Activated CD4-positive, alpha-beta memory T cell treated with anti-CD3 and anti-CD28 coated beads for 36 hours (primary cell): ENCODE data around the gene TUT7. TPM values are rescaled to one million over a fixed set of nuclear protein-coding genes. Genes with fewer than 3 reads are reported as not detected.

ENCODE experiments used
- CTCF ChIA-PET: fragments of 350-600 bp; sonication (Branson Sonifier 250); formaldehyde crosslinking; loops from one replicate; lab custom pipeline; 2021; ENCODE audit warnings: antibody characterized with exemption, inconsistent platforms; lab: Charles Lee
- POLR2A ChIA-PET: fragments of 350-600 bp; sonication (Branson Sonifier 250); formaldehyde crosslinking; loops from one replicate; lab custom pipeline; 2021; ENCODE audit warnings: antibody characterized with exemption; lab: Charles Lee
- DNase-seq: peaks from one replicate; pipeline ENCODE4 v3.0.0-alpha.2; 2020
- H3K27ac Mint-ChIP-seq: one replicate; pipeline ENCODE4 v1.8.0; 2021; ENCODE audit warnings: mixed read lengths
- H3K27me3 Mint-ChIP-seq: one replicate; pipeline ENCODE4 v1.8.0; 2021; ENCODE audit warnings: mixed read lengths
- H3K36me3 Mint-ChIP-seq: one replicate; pipeline ENCODE4 v1.8.0; 2021; ENCODE audit warnings: mixed read lengths
- H3K4me1 Mint-ChIP-seq: one replicate; pipeline ENCODE4 v1.8.0; 2021; ENCODE audit warnings: low read depth, mixed read lengths
- H3K4me3 Mint-ChIP-seq: one replicate; pipeline ENCODE4 v1.8.0; 2021; ENCODE audit warnings: mild to moderate bottlenecking, mixed read lengths
- H3K9me3 Mint-ChIP-seq: one replicate; pipeline ENCODE4 v1.8.0; 2021; ENCODE audit warnings: mixed read lengths
- intact Hi-C: fragments of 100-400 bp; cut with micrococcal nuclease; formaldehyde crosslinking; loops from one replicate; pipeline ENCODE4 v1.15.1; 2023
- total RNA-seq, 2 experiments: library from RNA; stranded (reverse); gene quantifications; one replicate each; pipeline ENCODE4 v1.2.3, GENCODE V29; 2021

TUT7 gene
- total RNA-seq, 2 experiments from 2014 or later: 50.7 to 56.8 TPM

DNA sequence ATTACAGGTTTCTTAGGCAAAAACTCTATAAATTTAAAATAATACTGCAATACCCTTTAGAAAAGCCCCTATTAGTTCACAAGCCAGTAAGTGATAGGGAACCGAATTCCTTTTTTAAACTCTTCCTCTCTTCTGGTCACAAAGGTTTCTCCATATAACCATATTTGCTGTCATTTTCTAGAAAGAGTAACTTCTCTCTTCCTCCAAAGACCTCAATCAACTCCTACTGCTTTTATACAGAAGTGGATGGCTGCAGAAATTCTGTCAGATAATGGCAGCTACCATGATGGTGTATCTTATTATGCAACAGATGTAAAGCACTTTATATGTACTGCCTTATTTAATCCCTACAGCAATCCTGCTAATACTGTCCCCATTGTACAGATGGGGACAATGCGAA lies 6.2 kb downstream of the TUT7 start:
- H3K36me3 Mint-ChIP-seq: peaks cover 51% of the 10 kb centered on the region
- ChIA-PET CTCF (no interaction called here), POLR2A (no interaction called here)
- peaks cover 49% of the 10 kb centered on the region for H3K4me1 Mint-ChIP-seq
- H3K27ac Mint-ChIP-seq: peak overlapping the region; percentile 68
- DNase-seq: no peak
- peak overlapping the region; percentile 12 for H3K4me3 Mint-ChIP-seq
- no peaks in the 10 kb centered on the region for H3K9me3 Mint-ChIP-seq
- intact Hi-C loops: loop anchor here (1.0 to 5.0 kb wide), 2 partner anchors 8 to 246 kb away; no protein-coding TSS in a partner anchor
- H3K27me3 Mint-ChIP-seq: no peaks in the 10 kb centered on the region

DNA sequence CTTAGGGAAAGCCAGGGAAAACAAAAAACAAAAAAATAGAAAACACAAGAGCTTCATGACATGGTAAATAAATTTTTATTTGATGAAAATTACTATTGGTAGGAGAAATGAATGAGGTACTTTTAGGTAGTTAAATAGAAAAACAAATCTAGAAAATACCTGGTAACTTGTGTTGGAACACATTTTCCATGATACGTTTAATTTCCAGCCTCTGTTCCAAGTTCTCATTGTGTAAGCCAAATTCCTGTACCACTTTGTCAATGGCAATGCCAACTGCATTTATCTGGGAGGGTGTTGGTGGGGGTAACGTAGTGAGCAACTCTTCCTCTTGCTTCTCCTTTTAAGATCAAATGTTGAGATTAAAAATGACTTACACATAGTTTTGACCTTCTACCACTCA lies 9.4 kb downstream of the TUT7 start:
- peak overlapping the region; percentile 65 for H3K27ac Mint-ChIP-seq

DNA sequence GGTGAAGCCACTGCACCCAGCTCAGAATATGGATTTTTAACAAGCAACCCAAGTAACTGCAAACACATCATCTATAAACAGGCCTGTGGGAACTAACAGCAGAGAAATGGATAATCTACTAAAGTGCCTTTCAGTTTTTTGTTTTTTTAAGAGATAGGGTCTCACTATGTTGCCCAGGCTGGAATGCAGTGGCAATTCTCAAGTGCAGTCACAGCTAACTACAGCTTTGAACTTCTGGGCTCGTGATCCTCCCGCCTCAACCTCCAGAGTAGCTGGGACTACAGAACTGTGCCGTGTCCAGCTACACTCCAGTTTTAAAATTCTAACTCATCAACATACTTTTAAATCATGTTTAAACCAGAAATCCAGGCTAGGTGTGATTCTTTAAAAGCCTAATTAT lies 11.9 kb downstream of the TUT7 start:
- H3K36me3 Mint-ChIP-seq: peaks cover 60% of the 10 kb centered on the region
- H3K9me3 Mint-ChIP-seq: no peaks in the 10 kb centered on the region
- no peak overlapping the region for H3K27ac Mint-ChIP-seq
- ChIA-PET POLR2A (interaction anchor here (1.4 to 2.5 kb wide), 2 partner anchors 9 to 70 kb away, joined by 3 to 14 read pairs; no protein-coding TSS in a partner anchor), CTCF (no interaction called here)
- intact Hi-C loops: no loop called here
- H3K27me3 Mint-ChIP-seq: no peaks in the 10 kb centered on the region
- H3K4me1 Mint-ChIP-seq: peaks cover 54% of the 10 kb centered on the region
- DNase-seq: no peak
- no peak overlapping the region for H3K4me3 Mint-ChIP-seq

More for the DNA sequence above, 9.4 kb downstream of the TUT7 start:
- Mint-ChIP-seq H3K9me3 (no peaks in the 10 kb centered on the region), H3K4me3 (no peak overlapping the region), H3K4me1 (peaks cover 51% of the 10 kb centered on the region), H3K36me3 (peaks cover 61% of the 10 kb centered on the region), H3K27me3 (no peaks in the 10 kb centered on the region)
- CTCF ChIA-PET: no interaction called here
- intact Hi-C loops: loop anchor here (5.0 kb wide), 1 partner anchor 243 kb away; no protein-coding TSS in a partner anchor
- POLR2A ChIA-PET: no interaction called here
- no peak for DNase-seq

DNA sequence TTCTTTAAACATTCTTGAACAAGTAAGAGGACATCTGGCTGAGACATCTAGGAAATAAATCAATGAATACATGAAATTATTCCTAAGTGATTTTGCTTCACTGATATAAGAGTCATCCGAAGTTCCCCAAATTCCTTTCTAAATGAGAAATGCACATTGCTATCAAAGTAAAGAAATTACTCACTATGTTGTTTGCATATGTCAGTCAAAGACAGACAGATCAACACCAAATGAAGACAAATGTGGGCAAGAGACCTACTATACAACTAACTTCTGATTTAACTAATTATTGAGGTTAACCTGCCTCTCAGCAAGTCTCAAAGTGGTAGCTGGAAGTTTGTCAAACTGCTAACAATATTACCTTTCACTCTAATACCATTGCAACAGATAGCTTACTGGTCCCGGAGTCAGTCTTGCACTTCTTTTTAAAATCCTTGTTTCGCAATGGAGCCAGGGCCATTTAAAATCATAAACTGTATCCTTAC lies 13.2 kb downstream of the TUT7 start:
- intact Hi-C loops: no loop called here
- Mint-ChIP-seq H3K27me3 (no peaks in the 10 kb centered on the region), H3K4me3 (no peak overlapping the region), H3K9me3 (no peaks in the 10 kb centered on the region), H3K27ac (peak overlapping the region; percentile 7), H3K4me1 (peaks cover 53% of the 10 kb centered on the region), H3K36me3 (peaks cover 67% of the 10 kb centered on the region)
- POLR2A ChIA-PET: interaction anchor here (1.4 to 2.5 kb wide), 3 partner anchors 10 to 71 kb away, joined by 3 to 14 read pairs (median 5); partner anchors contain the start of gene ISCA1
- no peak for DNase-seq
- CTCF ChIA-PET: interaction anchor here (1.2 kb wide), 1 partner anchor 73 kb away, joined by 4 read pairs; no protein-coding TSS in a partner anchor

DNA sequence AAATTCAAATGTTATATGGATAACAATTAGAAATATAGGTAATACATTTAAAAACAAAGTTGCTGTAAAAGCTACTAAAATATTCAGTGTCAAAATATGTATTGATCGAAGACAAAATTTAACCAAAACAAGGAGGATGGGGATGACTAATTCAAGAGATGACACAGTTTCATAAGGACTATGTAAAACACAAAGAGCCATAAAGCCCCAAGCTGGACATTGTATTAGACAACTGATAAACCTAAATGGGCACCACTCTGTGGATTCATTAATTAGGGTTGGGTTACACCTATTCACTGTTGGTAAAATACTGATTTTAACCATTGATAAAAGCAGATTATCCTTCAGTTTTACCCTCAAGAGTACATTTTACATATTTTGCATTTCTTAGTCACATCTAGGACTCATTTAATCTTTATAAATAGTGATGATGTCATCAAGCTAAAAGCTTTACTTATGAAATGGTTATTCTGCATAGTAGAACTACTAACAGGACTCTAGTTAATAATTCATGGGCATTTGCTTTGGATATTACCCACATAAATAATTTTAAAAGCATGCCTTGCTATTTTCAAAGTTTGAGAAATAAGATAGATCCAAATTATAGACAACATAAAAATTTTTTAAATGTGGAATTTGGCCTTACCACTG lies 13.7 kb downstream of the TUT7 start:
- Mint-ChIP-seq H3K4me3 (no peak overlapping the region), H3K9me3 (no peaks in the 10 kb centered on the region), H3K36me3 (peaks cover 68% of the 10 kb centered on the region)

DNA sequence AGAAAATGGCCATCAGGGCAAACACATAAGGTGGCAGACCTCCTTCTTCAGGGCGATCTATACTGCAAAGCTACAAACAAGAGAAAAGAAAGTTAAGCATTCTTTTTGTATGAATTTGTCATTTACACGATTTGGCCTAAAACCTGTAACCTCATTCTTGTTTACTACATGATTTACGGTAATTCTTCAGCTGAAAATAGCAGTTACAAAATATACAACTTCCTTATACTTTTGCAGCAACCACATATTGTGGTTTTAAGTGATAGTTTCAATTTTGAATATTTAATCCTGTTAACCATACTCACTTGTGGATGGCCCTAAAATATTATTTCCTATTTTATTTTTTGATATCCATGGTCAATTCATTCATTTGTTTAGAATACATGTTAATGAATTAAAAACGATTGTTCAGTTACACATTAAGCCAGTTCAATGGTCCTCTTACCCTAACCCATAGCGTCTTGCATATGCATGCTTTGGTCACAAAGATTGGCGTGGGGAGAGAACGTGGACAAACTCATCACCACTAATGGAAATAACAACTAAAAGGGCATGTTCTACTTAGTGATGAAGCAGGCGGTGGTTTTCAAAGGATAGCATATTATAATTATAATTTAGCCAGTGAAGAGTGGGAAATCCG lies 16.6 kb downstream of the TUT7 start:
- ChIA-PET POLR2A (interaction anchor here (0.8 to 1.6 kb wide), 2 partner anchors 55 to 69 kb away, joined by 3 read pairs; no protein-coding TSS in a partner anchor), CTCF (no interaction called here)
- Mint-ChIP-seq H3K36me3 (peaks cover 79% of the 10 kb centered on the region), H3K27ac (no peak overlapping the region), H3K9me3 (no peaks in the 10 kb centered on the region), H3K27me3 (no peaks in the 10 kb centered on the region), H3K4me3 (peak overlapping the region; percentile 36), H3K4me1 (peaks cover 49% of the 10 kb centered on the region)
- intact Hi-C loops: loop anchor here (1.0 to 5.0 kb wide), 3 partner anchors 15 to 55 kb away; partner anchors contain the start of gene ISCA1
- DNase-seq: no peak

More for the DNA sequence above, 13.7 kb downstream of the TUT7 start:
- DNase-seq: no peak
- CTCF ChIA-PET: interaction anchor here (0.9 to 1.2 kb wide), 2 partner anchors 10 to 73 kb away, joined by 3 to 4 read pairs; no protein-coding TSS in a partner anchor
- H3K4me1 Mint-ChIP-seq: peaks cover 53% of the 10 kb centered on the region
- no peaks in the 10 kb centered on the region for H3K27me3 Mint-ChIP-seq
- no peak overlapping the region for H3K27ac Mint-ChIP-seq
- intact Hi-C loops: loop anchor here (1.0 kb wide), 1 partner anchor 8 kb away; no protein-coding TSS in a partner anchor
- POLR2A ChIA-PET: interaction anchor here (0.7 to 2.5 kb wide), 4 partner anchors 9 to 72 kb away, joined by 3 to 14 read pairs (median 4); partner anchors contain the start of gene ISCA1

DNA sequence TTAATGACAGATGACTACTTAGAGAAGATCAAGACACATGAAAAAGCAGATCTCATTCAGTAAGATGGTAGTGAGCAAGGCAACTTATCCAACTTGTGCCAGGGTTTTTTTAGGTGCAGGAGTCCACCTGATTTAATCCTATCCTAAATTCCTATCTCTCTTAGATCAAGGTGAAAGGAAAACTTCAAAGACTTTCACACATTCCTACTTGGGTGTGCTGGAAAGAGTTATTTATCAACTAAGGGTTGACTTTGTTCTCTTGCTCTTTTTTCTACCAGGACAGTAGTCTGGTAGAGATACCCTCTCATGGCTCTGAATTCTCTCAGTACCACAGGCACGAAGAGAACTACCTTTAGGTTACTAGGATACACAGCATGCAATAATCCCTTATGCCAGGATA lies 18.2 kb downstream of the TUT7 start:
- ChIA-PET CTCF (no interaction called here), POLR2A (interaction anchor here (1.6 kb wide), 1 partner anchor 70 kb away, joined by 3 read pairs; no protein-coding TSS in a partner anchor)
- DNase-seq: no peak
- intact Hi-C loops: loop anchor here (5.0 kb wide), 2 partner anchors 34 to 54 kb away; partner anchors contain the start of gene ISCA1
- H3K4me1 Mint-ChIP-seq: peaks cover 41% of the 10 kb centered on the region
- no peaks in the 10 kb centered on the region for H3K27me3 Mint-ChIP-seq
- H3K36me3 Mint-ChIP-seq: peaks cover 76% of the 10 kb centered on the region
- no peak overlapping the region for H3K27ac Mint-ChIP-seq
- H3K9me3 Mint-ChIP-seq: no peaks in the 10 kb centered on the region
- no peak overlapping the region for H3K4me3 Mint-ChIP-seq

DNA sequence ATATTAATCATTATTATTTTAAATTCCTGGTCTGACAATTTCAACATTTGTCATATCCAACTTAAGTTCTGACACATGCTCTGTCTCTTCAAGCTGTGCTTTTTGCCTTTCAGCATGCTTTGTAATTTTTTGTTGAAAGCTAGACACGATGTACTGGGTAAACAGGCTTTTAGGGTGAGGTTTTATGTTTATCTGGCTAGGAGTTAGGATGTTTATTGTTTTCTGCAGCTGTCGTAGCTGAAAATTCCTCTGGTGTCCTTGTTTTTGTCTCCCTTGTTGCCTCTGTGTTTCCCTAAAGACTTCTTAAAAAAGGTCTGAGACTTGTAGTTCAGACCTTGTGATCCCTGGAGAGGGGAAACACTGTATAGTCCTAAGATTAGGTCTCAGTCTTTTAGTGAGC lies 20.6 kb downstream of the TUT7 start:
- Mint-ChIP-seq H3K4me3 (no peak overlapping the region), H3K9me3 (no peaks in the 10 kb centered on the region), H3K27me3 (no peaks in the 10 kb centered on the region), H3K4me1 (peaks cover 24% of the 10 kb centered on the region), H3K36me3 (peaks cover 69% of the 10 kb centered on the region), H3K27ac (no peak overlapping the region)
- ChIA-PET CTCF (no interaction called here), POLR2A (no interaction called here)
- DNase-seq: no peak
- intact Hi-C loops: no loop called here

DNA sequence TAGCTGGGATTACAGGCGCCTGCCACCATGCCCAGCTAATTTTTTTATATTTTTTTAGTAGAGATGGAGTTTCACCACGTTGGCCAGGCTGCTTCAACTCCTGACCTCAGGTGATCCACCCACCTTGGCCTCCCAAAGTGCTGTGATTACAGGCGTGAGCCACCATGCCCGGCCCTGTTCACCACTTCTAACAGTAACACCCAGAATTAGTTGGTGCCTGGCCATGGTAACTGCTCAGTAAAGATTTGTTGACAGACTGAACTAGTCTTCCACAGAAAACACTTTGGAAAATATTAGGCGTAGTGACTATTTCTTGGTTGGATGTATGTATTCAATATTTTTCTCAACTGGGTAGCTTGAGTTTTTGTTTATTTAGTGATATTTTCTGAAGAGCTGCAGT lies 24.0 kb downstream of the TUT7 start:
- ChIA-PET CTCF (no interaction called here), POLR2A (no interaction called here)
- H3K9me3 Mint-ChIP-seq: no peaks in the 10 kb centered on the region
- intact Hi-C loops: no loop called here
- H3K27ac Mint-ChIP-seq: no peak overlapping the region
- peaks cover 68% of the 10 kb centered on the region for H3K36me3 Mint-ChIP-seq
- H3K27me3 Mint-ChIP-seq: no peaks in the 10 kb centered on the region
- H3K4me1 Mint-ChIP-seq: peaks cover 13% of the 10 kb centered on the region
- DNase-seq: no peak
- no peak overlapping the region for H3K4me3 Mint-ChIP-seq

DNA sequence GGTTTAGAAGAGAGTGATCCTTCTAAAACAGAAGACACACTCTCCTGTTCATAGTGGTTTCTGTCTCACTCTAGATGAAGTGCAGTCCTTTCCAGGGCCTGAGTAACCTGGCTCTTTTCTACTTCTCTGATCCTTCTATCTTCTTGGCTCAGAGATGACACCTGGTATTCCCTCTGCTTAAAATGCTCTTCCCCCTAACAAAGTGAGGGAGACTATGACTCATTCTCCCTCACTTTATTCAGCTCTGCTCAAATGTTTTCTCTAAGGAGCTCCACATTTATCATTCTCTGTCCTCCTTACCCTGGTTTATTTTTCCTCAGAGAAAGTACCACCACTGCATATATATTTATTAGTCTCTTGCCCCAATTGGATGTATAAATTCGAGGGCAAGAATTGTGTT lies 24.6 kb downstream of the TUT7 start:
- no peaks in the 10 kb centered on the region for H3K27me3 Mint-ChIP-seq
- DNase-seq: no peak
- peaks cover 67% of the 10 kb centered on the region for H3K36me3 Mint-ChIP-seq
- CTCF ChIA-PET: interaction anchor here (0.7 kb wide), 1 partner anchor 13 kb away, joined by 5 read pairs; no protein-coding TSS in a partner anchor
- H3K9me3 Mint-ChIP-seq: no peaks in the 10 kb centered on the region
- no peak overlapping the region for H3K4me3 Mint-ChIP-seq
- H3K4me1 Mint-ChIP-seq: peaks cover 13% of the 10 kb centered on the region
- intact Hi-C loops: no loop called here
- H3K27ac Mint-ChIP-seq: peak overlapping the region; percentile 40
- POLR2A ChIA-PET: no interaction called here

DNA sequence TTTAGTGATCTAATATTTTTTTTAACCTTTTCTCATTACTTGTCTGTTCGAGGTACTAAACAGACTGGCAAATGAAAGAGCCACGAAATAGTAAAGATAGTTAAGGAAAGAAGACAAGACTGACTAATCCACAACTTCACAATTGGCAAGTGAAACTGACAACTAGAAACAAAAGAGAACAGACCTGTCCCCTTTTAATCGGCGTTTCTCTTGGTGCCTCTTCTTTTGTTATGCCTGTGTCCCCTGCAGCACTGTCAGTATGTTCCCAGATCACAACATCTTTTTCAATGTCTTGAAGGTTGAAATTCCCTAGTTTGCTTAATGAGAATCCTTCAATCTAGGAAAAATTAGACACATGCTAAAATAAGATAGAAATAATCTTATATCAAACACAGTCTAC lies 26.1 kb downstream of the TUT7 start:
- DNase-seq: no peak
- H3K9me3 Mint-ChIP-seq: no peaks in the 10 kb centered on the region
- intact Hi-C loops: no loop called here
- CTCF ChIA-PET: no interaction called here
- peaks cover 11% of the 10 kb centered on the region for H3K4me1 Mint-ChIP-seq
- H3K27me3 Mint-ChIP-seq: no peaks in the 10 kb centered on the region
- POLR2A ChIA-PET: no interaction called here
- peaks cover 63% of the 10 kb centered on the region for H3K36me3 Mint-ChIP-seq
- no peak overlapping the region for H3K27ac Mint-ChIP-seq
- no peak overlapping the region for H3K4me3 Mint-ChIP-seq

DNA sequence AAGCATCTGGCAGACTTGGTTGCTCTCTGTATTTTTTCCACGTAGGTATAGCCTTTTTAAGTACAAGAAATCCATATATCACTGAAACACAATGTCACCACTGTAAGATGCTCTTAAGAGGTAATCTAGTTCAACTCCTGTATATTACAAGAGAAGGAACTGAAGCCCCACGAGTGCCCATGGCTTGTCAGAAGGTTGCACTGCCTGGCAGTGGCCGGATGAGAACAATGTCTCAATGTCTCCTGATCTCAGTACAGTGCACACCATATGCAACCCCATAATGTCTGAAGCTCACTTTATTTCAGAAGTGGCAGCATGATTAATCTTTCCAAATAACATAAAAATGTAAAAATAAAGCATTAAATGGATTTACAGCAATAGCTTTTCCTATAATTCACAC lies 27.7 kb downstream of the TUT7 start:
- Mint-ChIP-seq H3K36me3 (peaks cover 61% of the 10 kb centered on the region), H3K4me3 (no peak overlapping the region), H3K9me3 (no peaks in the 10 kb centered on the region), H3K27ac (no peak overlapping the region), H3K4me1 (peaks cover 11% of the 10 kb centered on the region), H3K27me3 (no peaks in the 10 kb centered on the region)
- ChIA-PET POLR2A (no interaction called here), CTCF (no interaction called here)
- intact Hi-C loops: no loop called here
- no peak for DNase-seq
